BJ (cell line): ENCODE measurements around the gene MIER1. TPM values are rescaled to one million over a fixed set of nuclear protein-coding genes. Genes with fewer than 3 reads are reported as not detected.

ENCODE experiments used
- CTCF ChIA-PET: fragments of 350-600 bp; formaldehyde crosslinking; extraction: SDS; loops from one replicate; lab custom pipeline; 2021; ENCODE audit warnings: antibody characterized with exemption, inconsistent platforms; lab: Yijun Ruan, JAX
- POLR2A ChIA-PET: fragments of 300-600 bp; sonication (Branson Sonifier 250); formaldehyde crosslinking; extraction: SDS; loops from one replicate; lab custom pipeline; 2021; ENCODE audit warnings: antibody characterized with exemption; lab: Charles Lee
- DNase-seq: peaks from one replicate; pipeline ENCODE4 v3.0.0-alpha.2; 2011; ENCODE audit warnings: low read depth
- H3K27me3 ChIP-seq: 2 replicates; pipeline ENCODE4 v1.6.0; 2011; ENCODE audit warnings: low read length; ENCODE audit not compliant: control insufficient read depth, insufficient read depth
- H3K36me3 ChIP-seq: 2 replicates; pipeline ENCODE4 v1.5.1; 2011; ENCODE audit warnings: low read length; ENCODE audit not compliant: control insufficient read depth, insufficient read depth
- H3K4me3 ChIP-seq: 2 replicates; pipeline ENCODE4 v1.5.1; 2011; ENCODE audit warnings: low read depth, mild to moderate bottlenecking, control low read depth, low read length
- CTCF ChIP-seq: IDR thresholded peaks from 2 replicates; pipeline ENCODE4 v1.5.1; 2011; ENCODE audit warnings: low read depth, mild to moderate bottlenecking, control low read depth, inconsistent platforms, low read length, moderate library complexity; ENCODE audit not compliant: insufficient read depth
- polyA plus RNA-seq: library from polyadenylated mRNA; depleted of rRNA; stranded (reverse); fragments of >200 nt; gene quantifications from 2 replicates; pipeline ENCODE4 v1.2.3, GENCODE V29; 2011

MIER1 gene
- polyA plus RNA-seq, 1 experiment, result 6.4 TPM

- ChIA-PET POLR2A (no interaction called here), CTCF (interaction anchor here (1.4 to 2.7 kb wide), 4 partner anchors 17 to 130 kb away, joined by 3 to 10 read pairs (median 4); no protein-coding TSS in a partner anchor)
- TF ChIP-seq CTCF, result no peak
Observed at GRCh38 chr1:67019121-67019520, 94.3 kb downstream of the MIER1 start.

GRCh38 chr1:67019600-67020136 lies 94.9 kb downstream of the MIER1 start:
- H3K36me3 ChIP-seq, result peaks cover 2% of the 10 kb centered on the region
- peak; percentile 78 for DNase-seq
- POLR2A ChIA-PET, result no interaction called here
- no peak overlapping the region for H3K4me3 ChIP-seq
- no peaks in the 10 kb centered on the region for H3K27me3 ChIP-seq
- CTCF ChIA-PET, result interaction anchor here (0.8 to 2.7 kb wide), 7 partner anchors 15 to 255 kb away, joined by 3 to 10 read pairs (median 4); no protein-coding TSS in a partner anchor
- no peak for TF ChIP-seq CTCF

More at GRCh38 chr1:67019121-67019520, 94.3 kb downstream of the MIER1 start:
- no peak for DNase-seq
- no peaks in the 10 kb centered on the region for H3K27me3 ChIP-seq
- no peak overlapping the region for H3K4me3 ChIP-seq
- H3K36me3 ChIP-seq, result peaks cover 2% of the 10 kb centered on the region; the same call in 1 of the 2 replicates

- no peaks in the 10 kb centered on the region for H3K27me3 ChIP-seq
- CTCF ChIA-PET, result interaction anchor here (0.8 to 2.7 kb wide), 7 partner anchors 9 to 255 kb away, joined by 3 to 10 read pairs (median 3); no protein-coding TSS in a partner anchor
- POLR2A ChIA-PET, result no interaction called here
- peaks cover 2% of the 10 kb centered on the region for H3K36me3 ChIP-seq
- no peak overlapping the region for H3K4me3 ChIP-seq
- no peak for TF ChIP-seq CTCF
- no peak for DNase-seq
Observed at GRCh38 chr1:67020304-67020703, 95.5 kb downstream of the MIER1 start.

- ChIA-PET POLR2A (no interaction called here), CTCF (interaction anchor here (0.6 to 2.7 kb wide), 6 partner anchors 9 to 390 kb away, joined by 3 to 10 read pairs (median 3); no protein-coding TSS in a partner anchor)
- no peak for DNase-seq
- TF ChIP-seq CTCF, result no peak
- Histone ChIP-seq H3K4me3 (no peak overlapping the region), H3K27me3 (no peaks in the 10 kb centered on the region), H3K36me3 (peaks cover 2% of the 10 kb centered on the region)
Observed at GRCh38 chr1:67020765-67021164, 96.0 kb downstream of the MIER1 start.

GRCh38 chr1:67029472-67029871 lies 104.7 kb downstream of the MIER1 start:
- TF ChIP-seq CTCF, result no peak
- Histone ChIP-seq H3K4me3 (no peak overlapping the region), H3K36me3 (peaks cover 2% of the 10 kb centered on the region; the same call in 1 of the 2 replicates), H3K27me3 (no peaks in the 10 kb centered on the region)
- DNase-seq, result no peak
- POLR2A ChIA-PET, result interaction anchor here (0.6 kb wide), 1 partner anchor 75 kb away, joined by 5 read pairs; no protein-coding TSS in a partner anchor
- CTCF ChIA-PET, result interaction anchor here (0.9 to 1.7 kb wide), 2 partner anchors 9 to 119 kb away, joined by 3 to 11 read pairs; no protein-coding TSS in a partner anchor
